ENCODE measurements around the gene IL22RA1.

The IL22RA1 gene

GRCh38 chr1:24095140-24095859, 47.6 kb downstream of the IL22RA1 start:
- no peak for DNase-seq

- DNase-seq, result no peak
These were observed 48.4 kb downstream of the IL22RA1 start for GRCh38 chr1:24094554-24094953.

GRCh38 chr1:24093732-24094131, 49.2 kb downstream of the IL22RA1 start:
- no peak for DNase-seq

- DNase-seq, result no peak
These were observed 50.0 kb downstream of the IL22RA1 start for GRCh38 chr1:24092979-24093378.

- no peak for DNase-seq
These were observed 50.9 kb downstream of the IL22RA1 start for GRCh38 chr1:24091971-24092482.

GRCh38 chr1:24090736-24091135, 52.2 kb downstream of the IL22RA1 start:
- DNase-seq, result no peak

- DNase-seq, result no peak
These were observed 53.0 kb downstream of the IL22RA1 start for GRCh38 chr1:24089743-24090555.

GRCh38 chr1:24089027-24089742, 53.8 kb downstream of the IL22RA1 start:
- DNase-seq, result no peak

GRCh38 chr1:24086466-24086865, 56.5 kb downstream of the IL22RA1 start:
- DNase-seq, result no peak

GRCh38 chr1:24085546-24085945, 57.4 kb downstream of the IL22RA1 start:
- DNase-seq, result no peak

GRCh38 chr1:24085007-24085406, 57.9 kb downstream of the IL22RA1 start:
- DNase-seq, result no peak

- DNase-seq, result no peak
These were observed 58.9 kb downstream of the IL22RA1 start for GRCh38 chr1:24084050-24084449.

GRCh38 chr1:24082372-24082771, 60.6 kb downstream of the IL22RA1 start:
- DNase-seq, result no peak

GRCh38 chr1:24081190-24081589, 61.8 kb downstream of the IL22RA1 start:
- DNase-seq, result no peak

GRCh38 chr1:24080131-24080530, 62.8 kb downstream of the IL22RA1 start:
- no peak for DNase-seq

- DNase-seq, result no peak
These were observed 65.5 kb downstream of the IL22RA1 start for GRCh38 chr1:24077278-24077978.

- DNase-seq, result no peak
These were observed 67.0 kb downstream of the IL22RA1 start for GRCh38 chr1:24075946-24076345.

- no peak for DNase-seq
These were observed 67.4 kb downstream of the IL22RA1 start for GRCh38 chr1:24075590-24075854.

GRCh38 chr1:24074817-24075589, 67.9 kb downstream of the IL22RA1 start:
- DNase-seq, result no peak

- DNase-seq, result no peak
These were observed 68.7 kb downstream of the IL22RA1 start for GRCh38 chr1:24074196-24074595.

- no peak for DNase-seq
These were observed 71.0 kb downstream of the IL22RA1 start for GRCh38 chr1:24071941-24072340.

- peak; percentile 76 for DNase-seq
These were observed 72.0 kb downstream of the IL22RA1 start for GRCh38 chr1:24070821-24071393.
